T-helper 1 cell treated with Interleukin-12 subunit alpha and Interleukin-12 subunit beta and Interleukin-4 antibody, amounts not matched to agents 30 ng/mL and 1 ng/mL, for 36 hours (primary cell): ENCODE data around the gene CNTN1. TPM values are rescaled to one million over a fixed set of nuclear protein-coding genes. Genes with fewer than 3 reads are reported as not detected.
"Not testable (repeated sequence)": the region's sequence is repeated elsewhere in the genome, so short reads cannot be mapped to it uniquely, and the experiment has no call there.

ENCODE experiments used
- intact Hi-C: fragments of 100-400 bp; cut with micrococcal nuclease; formaldehyde crosslinking; loops from one replicate; pipeline ENCODE4 v1.15.1; 2024
- total RNA-seq: library from RNA; stranded (reverse); gene quantifications from 2 replicates; pipeline ENCODE4 v1.2.3, GENCODE V29; 2022

Gene CNTN1
- total RNA-seq, 1 donor from 2014 or later = not detected

DNA sequence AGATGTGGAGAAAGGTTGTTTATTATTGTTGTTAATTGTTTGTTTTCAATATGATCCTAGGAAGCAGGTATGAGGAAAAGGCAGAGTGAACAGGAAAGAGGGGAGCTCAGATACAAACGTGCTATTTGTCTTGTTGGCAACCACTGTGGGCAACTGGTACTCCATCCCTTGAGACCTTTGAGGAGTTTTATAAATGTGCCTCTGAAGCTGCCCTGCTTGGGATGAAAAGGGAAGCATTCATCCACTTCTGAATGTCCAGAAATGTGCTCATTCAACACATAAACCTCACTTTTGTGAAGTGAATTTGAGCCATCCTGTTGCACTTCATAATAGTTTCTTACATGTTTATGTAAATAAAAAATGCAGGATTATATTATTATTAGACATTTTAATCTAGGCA lies 331.6 kb downstream of the CNTN1 start:
- intact Hi-C loops = no loop called here

DNA sequence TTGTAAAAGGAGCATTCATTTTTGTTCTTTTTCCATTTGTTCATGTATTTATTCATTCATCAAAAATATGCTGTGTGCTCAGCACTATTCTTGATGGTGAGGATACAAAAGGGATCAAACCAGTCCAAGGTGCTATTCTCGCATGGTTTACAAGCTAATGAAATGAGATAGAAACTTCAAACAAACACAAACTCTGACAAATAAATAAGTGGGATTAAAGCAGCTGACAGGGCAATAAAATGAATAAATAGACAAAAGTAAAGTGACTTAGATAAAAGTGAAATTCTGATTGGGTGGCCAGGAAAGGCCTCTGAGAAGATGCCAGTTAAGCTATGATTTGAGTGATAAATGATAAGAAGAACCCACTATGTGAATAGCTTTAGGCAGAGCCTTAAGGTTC lies 333.9 kb downstream of the CNTN1 start:
- intact Hi-C loops = no loop called here

DNA sequence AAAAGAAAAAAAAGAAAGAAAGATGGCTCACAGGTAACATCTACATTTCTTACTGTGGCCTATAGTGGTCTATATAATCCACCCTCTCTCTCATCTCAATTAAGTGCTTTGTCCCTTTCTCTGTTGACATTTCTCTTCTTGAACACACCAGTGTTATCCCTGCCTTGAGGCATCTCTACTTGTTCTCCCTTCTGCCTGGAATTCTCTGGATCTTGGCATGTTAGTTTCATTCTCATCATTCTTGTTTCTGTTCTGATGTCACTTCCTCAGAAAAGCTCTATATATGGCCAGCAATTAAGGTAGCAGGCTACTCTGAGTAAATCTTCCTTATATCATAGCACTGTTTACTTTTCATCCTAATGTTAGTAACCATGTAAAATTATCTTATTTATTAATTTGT lies 340.1 kb downstream of the CNTN1 start:
- intact Hi-C loops = no loop called here

DNA sequence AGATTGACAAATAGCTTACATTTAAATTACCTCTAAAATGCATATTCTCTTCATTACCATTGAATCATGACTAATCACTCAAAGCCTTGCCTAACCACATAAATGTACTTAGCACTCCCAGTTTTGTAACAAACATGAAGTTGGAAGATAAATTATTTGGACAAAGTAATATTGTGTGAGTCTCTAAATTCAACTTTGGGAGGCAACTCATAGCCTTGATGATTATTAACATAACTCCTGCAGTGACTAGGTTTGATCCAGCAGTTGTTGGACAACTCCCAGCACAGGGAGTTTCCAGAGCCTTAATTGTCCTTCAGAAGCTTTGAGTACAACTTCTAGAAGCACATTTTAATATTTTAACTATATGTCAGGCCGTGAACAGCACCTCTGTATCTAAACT lies 342.4 kb downstream of the CNTN1 start:
- intact Hi-C loops = no loop called here

DNA sequence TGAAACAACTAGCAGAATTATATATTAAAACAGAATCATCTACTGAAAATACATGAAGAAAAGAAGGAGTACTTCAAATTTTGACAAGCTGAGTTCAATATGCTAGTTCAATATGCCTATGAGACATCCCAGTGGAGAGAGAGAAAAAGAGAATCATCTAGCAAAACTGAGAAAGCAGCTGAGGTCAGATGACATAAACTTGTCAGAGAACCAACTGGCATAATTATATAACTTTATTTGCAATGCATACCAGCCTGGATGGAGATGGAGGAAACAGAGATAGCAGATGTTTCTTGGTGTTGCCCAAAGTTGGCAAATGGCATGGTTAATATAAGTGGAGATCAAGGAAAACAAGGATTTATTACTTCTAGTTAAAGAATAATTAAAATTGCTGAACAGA lies 347.2 kb downstream of the CNTN1 start:
- intact Hi-C loops = no loop called here

DNA sequence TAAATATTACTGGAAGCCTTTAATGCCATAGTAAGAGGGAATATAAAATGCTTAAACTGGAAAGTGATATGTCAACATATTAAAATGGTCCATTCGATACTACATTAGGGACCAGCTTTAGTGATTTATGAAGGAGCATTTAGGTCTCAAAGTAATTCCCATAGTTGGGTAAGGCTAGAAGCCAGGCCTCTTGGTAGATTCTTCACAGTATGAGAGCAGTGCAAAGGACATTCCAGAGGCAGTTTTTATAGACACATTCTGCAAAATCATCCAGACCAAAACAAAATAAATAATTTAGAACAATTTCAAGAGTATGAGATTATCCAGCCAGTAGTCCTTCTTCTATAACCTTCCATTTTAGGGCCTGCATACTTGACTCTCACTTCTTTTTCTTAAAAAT lies 353.3 kb downstream of the CNTN1 start:
- intact Hi-C loops = no loop called here

DNA sequence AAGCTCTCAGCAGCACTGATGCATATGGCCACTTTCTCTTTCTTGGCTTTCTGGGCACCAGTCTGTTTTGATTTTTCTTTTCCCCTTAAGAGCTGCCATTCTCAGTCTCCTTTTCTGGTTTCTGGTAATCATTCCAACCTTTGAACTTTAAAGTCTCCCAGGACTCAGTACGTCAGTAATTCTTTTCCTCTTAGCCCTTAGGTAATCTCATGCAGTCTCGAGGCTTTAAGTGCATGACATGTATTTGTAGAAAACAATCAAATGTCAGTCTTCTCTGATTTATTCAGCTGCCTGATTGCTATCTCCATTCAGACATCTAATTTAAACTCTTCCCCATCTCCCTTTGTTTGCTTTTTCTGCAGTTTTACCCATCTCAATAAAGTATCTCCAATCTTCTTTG lies 356.8 kb downstream of the CNTN1 start:
- intact Hi-C loops = no loop called here

DNA sequence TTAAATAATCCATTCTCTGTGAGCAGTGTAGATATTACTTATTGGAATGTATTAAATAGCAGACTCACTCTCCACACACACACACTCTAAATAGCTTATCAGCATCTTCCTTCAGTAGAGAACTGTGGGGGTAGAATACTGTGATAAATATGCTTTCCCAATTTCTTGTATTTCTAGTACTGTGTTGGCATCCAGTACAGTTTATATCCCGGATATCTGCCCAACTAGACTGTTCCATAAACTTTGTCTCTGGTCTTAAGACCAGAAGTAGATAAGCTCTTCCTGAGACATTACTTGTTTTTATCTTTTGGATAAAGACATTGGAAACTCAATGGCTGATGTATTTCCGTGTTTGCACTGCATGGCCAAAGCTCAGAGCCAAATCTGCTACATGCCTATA lies 359.7 kb downstream of the CNTN1 start:
- intact Hi-C loops = no loop called here

DNA sequence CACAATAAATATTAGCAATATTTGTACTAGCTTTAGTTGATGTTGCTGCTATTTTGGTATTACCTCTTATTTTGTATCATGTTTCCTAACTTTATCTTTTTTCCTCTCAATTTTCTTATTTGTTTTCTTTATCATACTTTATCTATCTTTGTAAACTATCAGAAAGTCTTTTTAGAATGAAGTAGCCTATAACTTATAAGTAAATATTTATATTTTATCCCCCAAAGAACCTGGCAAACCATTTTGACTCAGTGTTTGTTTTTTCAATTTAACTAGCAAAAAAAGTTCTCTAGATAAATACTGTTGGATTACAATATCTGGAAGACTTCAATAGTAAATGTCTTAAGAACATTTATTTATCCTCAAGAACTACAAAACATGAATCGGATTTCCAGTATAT lies 360.2 kb downstream of the CNTN1 start:
- intact Hi-C loops = no loop called here

DNA sequence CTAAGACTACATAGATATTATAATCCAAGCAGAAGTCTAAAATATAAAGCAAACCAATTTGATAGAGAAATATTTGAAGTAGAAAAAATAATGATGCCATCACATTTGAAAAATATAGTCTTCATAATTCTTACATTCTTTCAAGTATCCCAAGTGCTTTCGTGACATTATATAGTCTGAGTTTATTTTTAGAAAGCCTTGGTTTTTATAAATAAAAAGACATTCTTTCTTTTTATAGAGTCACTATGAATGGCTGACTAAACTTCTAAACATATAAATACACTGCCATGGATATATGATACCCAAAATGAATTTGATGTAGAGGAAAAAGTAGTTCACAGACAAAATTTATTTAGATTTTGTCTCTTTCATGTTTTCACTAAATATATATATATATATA lies 360.8 kb downstream of the CNTN1 start:
- intact Hi-C loops = no loop called here

DNA sequence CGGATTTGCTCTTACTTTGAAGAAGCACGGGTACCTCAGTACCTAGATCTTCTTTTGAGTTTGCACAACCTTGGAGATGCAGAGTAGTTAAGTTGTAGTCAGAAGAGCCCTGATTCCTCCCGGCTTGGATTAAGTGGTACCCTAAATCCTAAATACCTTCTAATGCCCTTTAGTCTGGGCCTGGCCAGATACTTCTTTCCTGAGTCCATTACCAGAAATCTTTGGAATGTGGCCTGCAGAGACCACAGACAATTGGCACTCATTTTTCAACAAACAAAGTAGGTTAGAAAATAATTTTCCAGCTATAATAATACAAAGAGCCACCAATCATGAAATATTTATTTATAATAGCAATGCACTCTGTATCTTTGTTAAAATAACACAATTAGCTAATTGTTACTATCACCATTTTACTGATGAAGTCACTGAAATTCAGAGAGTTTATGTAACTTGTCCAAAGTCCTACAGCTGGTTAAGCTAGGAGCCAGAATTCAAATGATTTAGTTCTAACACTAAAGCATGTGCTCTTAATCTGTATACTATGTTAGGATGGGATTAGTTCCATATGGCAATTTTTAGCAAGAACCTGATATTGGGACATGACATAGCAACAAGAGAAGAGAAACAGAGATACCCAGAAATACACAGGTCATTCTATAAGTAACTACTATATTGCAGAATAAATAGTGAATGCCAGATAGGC lies 363.8 kb downstream of the CNTN1 start:
- intact Hi-C loops = no loop called here

DNA sequence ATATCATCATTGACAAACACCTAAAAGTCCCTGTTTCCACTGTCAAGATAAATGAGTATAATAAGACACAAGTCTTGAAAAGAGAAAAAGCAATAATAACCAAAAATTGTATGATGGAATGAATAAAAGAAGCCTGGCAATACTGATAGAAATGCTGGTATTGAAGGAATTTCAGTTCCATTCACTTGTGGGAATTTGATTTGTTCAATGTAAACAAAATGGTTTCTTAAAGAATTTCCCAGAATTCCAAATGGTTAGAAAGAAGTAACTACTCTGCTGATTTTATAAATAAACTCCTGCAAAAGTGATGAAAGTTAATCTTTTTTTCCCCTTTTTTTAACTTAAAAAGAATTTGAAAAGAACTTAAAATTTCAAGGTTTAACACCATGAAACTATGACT lies 366.0 kb downstream of the CNTN1 start:
- intact Hi-C loops = no loop called here

DNA sequence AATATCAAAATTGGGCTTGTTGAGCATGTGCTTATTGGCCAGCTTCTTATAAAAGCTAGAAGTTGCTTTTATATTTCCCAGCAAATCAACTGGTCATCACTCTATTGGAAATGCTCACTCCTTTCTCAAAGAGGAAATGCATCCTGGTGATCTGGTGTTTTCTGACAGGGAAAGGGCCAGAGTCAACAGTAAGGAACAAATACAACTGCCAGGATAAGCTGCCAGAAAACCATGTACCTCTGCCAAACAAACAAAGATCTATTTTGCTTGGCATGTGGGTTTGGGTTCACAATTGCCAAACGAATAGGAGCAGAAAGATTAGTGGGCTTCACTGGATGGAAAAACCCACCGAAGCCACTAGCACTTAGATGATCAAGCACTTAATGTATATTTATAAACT lies 369.0 kb downstream of the CNTN1 start:
- intact Hi-C loops = no loop called here

DNA sequence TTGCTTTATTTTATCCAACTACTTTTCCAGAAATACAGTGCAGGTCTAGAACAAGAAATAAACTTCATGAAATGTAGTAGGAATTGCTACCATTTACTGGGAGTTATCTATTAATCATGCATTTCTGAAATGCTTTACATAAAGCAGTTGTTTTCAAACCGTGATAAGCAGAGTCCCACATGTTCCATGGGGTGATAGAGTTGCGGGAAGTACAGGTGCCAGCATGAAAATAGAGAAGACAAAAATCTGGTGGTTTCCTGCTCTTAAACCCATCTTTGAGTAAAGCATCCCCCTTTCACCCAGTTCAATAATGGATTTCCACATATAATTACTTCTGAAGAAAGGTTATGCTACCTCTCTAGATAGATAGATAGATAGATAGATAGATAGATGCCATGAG lies 372.2 kb downstream of the CNTN1 start:
- intact Hi-C loops = no loop called here

DNA sequence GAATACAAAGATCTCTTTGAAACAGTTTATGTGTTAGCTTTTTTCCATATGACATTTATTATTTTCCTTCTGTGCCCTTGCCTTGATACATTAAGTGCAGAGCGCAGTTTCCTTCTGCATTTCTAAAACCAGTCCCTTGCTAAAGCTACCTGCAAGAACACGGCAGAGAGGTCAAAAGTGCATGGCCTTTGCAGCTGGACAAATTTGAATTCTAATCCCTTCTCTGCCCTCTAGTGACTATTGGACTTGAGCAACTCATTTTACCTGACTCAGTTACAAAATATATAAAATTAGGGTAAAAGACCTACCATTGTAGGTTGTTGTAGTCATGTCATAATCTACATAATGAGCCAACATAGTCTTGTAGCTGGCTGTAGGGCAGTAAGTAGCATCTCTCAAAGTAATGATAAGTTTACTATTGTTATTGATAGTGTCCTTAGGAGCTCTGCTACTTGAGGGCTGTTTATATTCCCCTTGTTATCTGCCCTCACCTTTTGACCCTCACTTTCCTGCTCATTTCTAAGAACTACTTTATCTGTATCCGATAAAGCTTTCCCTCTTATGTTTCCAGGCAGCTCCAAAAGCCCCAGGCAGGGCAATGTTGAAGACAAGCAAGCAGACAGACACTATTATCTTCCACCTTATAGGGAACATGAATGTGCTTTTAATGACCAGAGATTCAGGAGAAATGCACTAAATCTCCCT lies 375.9 kb downstream of the CNTN1 start:
- intact Hi-C loops = no loop called here

DNA sequence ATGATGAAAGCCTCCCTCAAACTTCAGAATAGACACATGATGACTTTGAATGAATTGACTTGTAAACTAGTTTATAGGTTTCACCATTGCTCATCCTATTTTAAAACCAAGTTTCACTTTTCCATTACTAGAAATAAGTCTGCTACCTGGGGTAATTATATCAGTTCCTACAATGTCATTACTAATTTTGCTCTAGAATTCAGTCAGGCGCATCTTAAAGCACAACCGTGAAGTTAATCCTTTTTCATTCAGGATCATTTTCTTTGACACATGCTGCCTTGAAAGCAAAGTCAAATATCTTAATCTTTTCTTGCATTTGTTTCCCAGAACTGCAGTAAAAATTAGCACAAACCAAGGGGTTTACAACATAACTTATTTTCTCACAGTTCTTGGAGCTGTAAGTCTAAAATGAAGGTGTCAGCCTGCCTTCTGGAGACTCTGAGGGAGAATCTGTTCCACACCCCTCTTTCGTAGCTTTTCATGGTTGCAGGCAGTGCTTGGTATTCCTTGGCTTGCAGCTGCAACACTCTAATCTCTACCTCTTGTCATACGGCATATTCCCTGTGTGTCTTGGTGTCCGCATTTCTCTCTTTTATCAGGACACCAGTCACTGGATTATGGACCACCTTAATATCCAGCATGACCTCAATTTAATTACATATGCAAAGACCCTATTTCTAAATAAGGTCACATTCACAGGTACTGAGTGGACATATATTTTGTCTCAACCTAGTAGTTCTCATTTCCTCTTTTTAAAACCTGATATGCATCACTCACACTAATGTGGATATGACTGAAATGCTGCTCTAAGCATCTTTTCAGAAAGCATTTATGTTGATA lies 381.6 kb downstream of the CNTN1 start:
- intact Hi-C loops = no loop called here

DNA sequence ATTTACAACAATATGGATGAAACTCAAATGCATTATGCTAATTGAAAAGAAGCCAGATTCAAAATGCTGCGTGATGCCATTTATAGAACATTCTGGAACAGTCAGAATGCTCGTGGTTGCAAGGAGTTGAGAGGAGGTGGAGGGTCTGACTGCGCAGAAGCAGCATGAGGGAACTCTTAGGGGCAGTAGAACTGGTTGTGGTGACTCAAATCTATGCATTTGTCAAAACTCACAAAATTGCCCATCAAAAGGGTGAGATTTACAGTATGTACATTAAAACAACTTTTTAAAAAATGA lies 382.2 kb downstream of the CNTN1 start:
- intact Hi-C loops = no loop called here

DNA sequence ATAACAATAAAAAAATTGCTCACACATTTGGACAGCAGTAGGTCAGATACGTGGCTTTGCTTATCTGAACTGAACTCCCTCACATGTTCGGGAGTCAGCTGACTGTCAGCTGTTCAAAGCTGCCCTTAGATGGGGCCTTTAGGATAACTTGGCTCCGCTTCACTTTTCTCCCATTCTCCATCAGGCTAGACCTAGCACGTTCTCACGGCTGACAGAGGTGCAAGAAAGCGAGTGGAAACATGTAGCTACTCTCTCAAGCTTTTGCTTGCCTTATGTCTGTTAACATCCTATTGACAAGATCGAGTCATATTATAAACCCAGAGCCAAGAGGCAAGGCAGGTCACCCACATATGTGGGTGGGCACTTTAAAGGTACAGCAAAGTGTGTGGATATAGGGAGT lies 383.9 kb downstream of the CNTN1 start:
- intact Hi-C loops = no loop called here

DNA sequence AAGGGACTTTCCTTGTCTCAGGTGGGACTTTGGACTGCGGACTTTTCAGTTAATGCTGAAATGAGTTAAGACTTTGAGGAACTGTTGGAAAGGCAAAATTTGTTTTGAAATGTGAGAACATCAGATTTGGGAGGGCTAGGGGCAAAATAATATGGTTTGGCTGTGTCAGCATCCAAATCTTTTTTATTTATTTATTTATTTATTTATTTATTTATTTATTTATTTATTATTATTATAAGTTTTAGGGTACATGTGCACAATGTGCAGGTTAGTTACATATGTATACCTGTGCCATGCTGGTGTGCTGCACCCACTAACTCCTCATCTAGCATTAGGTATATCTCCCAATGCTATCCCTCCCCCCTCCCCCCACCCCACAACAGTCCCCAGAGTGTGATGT lies 389.0 kb downstream of the CNTN1 start:
- intact Hi-C loops = not testable (repeated sequence)

DNA sequence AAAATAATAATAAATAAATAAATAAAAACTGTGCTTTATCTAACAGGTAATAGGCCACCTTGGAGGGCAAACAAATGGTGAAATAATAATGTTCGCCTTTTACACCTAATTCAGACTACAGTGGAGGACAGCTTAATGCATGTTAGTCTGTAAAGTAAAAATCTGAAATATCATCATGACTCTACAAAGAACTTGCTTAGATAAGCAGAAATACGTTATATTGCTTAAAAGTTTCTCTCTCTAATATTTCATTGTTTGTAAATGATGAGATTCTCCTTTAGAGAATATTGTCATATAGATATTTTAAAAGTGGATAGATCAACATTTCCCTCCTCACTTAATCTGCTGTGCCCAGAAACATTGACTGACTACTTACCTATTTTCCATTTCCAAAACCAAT lies 397.2 kb downstream of the CNTN1 start:
- intact Hi-C loops = no loop called here

DNA sequence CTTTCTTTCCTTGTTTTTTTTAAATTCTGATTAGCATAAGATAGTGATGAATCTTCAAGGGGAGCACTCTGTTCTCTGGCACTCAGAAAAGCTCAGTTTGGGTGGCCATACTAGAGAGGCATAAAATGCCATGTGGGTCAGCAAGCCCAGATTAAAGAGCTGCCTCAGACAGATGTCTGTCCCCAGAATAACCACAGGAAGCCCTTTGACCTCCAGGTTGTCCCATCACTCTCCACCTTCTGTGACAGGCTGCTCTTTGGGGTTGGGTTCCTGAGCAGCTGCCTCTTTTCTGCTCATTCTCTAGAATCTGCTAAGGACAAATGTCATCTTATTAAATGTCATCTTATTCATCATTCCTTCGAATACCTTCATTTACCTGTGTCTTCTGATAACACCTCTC lies 399.9 kb downstream of the CNTN1 start:
- intact Hi-C loops = no loop called here

DNA sequence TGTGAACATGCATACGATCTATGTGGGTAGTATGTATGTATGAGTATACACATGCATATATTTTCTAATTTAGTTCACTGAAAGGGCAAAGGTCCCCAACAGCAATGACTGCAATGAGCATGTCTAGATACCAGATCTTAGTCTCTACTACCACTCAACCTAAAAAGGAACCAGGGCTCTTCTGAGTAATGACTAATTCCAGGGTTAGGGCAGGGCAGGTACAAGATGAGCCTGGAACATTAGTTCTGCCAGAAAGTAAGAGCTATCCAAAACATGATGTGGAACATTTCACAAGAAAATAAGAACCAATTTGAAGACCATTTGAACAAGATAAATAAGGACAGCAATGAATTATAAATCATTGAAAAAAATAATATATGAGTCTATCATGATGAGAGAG lies 404.6 kb downstream of the CNTN1 start:
- intact Hi-C loops = no loop called here

DNA sequence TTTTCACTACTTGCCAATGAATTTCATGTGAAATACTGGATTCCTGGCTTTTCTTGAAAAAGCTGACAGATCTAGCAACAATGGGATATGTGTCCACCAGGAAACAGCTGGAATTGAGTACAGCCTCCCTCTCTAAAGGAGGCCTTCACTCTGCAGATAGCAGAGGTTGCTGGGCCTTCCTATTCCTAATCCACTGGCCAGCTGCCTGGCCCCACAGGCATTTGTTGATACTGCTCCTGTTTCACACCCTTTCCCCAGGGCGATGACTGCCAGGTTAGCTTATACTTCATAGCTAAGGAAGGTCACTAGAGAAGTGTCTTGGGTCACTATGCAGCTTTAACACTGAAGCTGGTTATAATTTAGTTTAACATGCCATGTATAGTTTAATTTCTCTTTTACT lies 408.3 kb downstream of the CNTN1 start:
- intact Hi-C loops = no loop called here
